HepG2 (cell line): ENCODE data around the gene LAMC1. TPM values are rescaled to one million over a fixed set of nuclear protein-coding genes. Genes with fewer than 3 reads are reported as not detected.

ENCODE experiments used
- GTF3A ChIP-seq: sonication (generic); formaldehyde crosslinking; conservative IDR thresholded peaks from 2 replicates; pipeline ENCODE4 v1.4.0; 2020; ENCODE audit warnings: mild to moderate bottlenecking, missing genetic modification reagents
- HOXA9 ChIP-seq: sonication (generic); formaldehyde crosslinking; IDR thresholded peaks from 2 replicates; pipeline ENCODE4 v1.8.1; 2022; ENCODE audit warnings: missing genetic modification reagents, mild to moderate bottlenecking, moderate library complexity, borderline replicate concordance
- MIER2 ChIP-seq: IDR thresholded peaks from 2 replicates; pipeline ENCODE4 v1.6.1; 2016; ENCODE audit warnings: missing biosample characterization, missing genetic modification reagents
- RFX3 ChIP-seq: IDR thresholded peaks from 2 replicates; pipeline ENCODE4 v1.6.1; 2016; ENCODE audit warnings: missing biosample characterization, missing genetic modification reagents
- ZNF292 ChIP-seq: sonication (generic); formaldehyde crosslinking; IDR thresholded peaks from 2 replicates; pipeline ENCODE4 v1.8.1; 2022; ENCODE audit warnings: mild to moderate bottlenecking, low read depth, missing genetic modification reagents, borderline replicate concordance
- ZNF383 ChIP-seq: sonication (generic); formaldehyde crosslinking; IDR thresholded peaks from 2 replicates; pipeline ENCODE4 v1.4.0; 2020; ENCODE audit warnings: missing genetic modification reagents, mild to moderate bottlenecking, borderline replicate concordance
- ZNF652 ChIP-seq: IDR thresholded peaks from 2 replicates; pipeline ENCODE4 v1.6.1; 2016; ENCODE audit warnings: low read depth, borderline replicate concordance
- ZNF879 ChIP-seq: sonication (generic); formaldehyde crosslinking; IDR thresholded peaks from 2 replicates; pipeline ENCODE4 v1.8.1; 2023; ENCODE audit warnings: missing genetic modification reagents
- polyA plus RNA-seq, 8 experiments: library from polyadenylated mRNA; depleted of rRNA in 3 of 8; stranded (reverse) in 7 of 8; unstranded in 1 of 8; fragments of >200 nt; fragmentation: Illumina TruSeq in 4 of 8; extraction: Trizol in 4 of 8; gene quantifications; 2 replicates each; pipeline versions ENCODE4 v1.2.1 to v1.2.3, GENCODE V29; 2011 to 2016; ENCODE audit warnings: low read depth in 4 of 8, missing spikeins in 1 of 8, mixed read lengths in 1 of 8; ENCODE audit not compliant: insufficient read depth in 1 of 8
- total RNA-seq, 5 experiments: library from RNA; depleted of rRNA; stranded (reverse); fragments of >200 nt; fragmentation: Illumina TruSeq; extraction: Trizol; gene quantifications; 2 replicates each; pipeline ENCODE4 v1.2.3, GENCODE V29; 2016; ENCODE audit warnings: low read depth in 1 of 5
- TF ChIP-seq, protein P1 (sequence below): sonication (generic); formaldehyde crosslinking; IDR thresholded peaks from 2 replicates; pipeline ENCODE4 v1.8.0; 2022; ENCODE audit warnings: mild to moderate bottlenecking, missing genetic modification reagents
- TF ChIP-seq, protein P2 (sequence below): sonication (generic); formaldehyde crosslinking; IDR thresholded peaks from 2 replicates; pipeline ENCODE4 v1.5.1; 2020; ENCODE audit warnings: missing genetic modification reagents, mild to moderate bottlenecking, borderline replicate concordance
- TF ChIP-seq, protein P3 (sequence below): sonication (generic); formaldehyde crosslinking; IDR thresholded peaks from 2 replicates; pipeline ENCODE4 v1.4.0; 2020; ENCODE audit warnings: low read depth, missing genetic modification reagents
- TF ChIP-seq, protein P4 (sequence below): sonication (generic); formaldehyde crosslinking; IDR thresholded peaks from 2 replicates; pipeline ENCODE4 v1.5.0; 2020; ENCODE audit warnings: mild to moderate bottlenecking, missing genetic modification reagents, borderline replicate concordance
- TF ChIP-seq, protein P5 (sequence below): sonication (generic); formaldehyde crosslinking; IDR thresholded peaks from 2 replicates; pipeline ENCODE4 v1.8.1; 2023; ENCODE audit warnings: mild to moderate bottlenecking, missing genetic modification reagents

LAMC1 gene
- total and polyA plus RNA-seq, 2 of the 13 experiments (the other 11 are each of a cell fraction or from before 2014, with no cell fraction given) = 58.5 to 137 TPM

DNA sequence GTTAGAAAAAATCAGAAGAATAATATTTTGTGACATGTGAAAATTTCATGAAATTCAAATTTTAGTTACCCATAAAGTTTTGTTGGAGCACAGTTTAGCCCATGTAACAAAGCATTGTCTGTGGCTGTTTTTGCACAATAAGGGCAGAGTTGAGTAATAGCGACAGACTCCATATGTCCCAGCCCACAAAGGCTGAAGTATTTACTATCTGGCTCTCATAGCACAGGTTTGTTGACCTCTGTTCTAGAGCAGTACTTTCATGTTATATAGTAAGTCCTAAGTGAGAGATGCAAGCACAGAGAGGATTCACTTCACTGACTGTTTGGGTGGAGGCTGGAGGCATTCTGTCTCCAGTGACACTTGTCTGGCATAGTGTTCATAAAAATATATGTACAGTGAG, 6.8 kb downstream of the LAMC1 start (continued):
- TF ChIP-seq, protein P1, sequence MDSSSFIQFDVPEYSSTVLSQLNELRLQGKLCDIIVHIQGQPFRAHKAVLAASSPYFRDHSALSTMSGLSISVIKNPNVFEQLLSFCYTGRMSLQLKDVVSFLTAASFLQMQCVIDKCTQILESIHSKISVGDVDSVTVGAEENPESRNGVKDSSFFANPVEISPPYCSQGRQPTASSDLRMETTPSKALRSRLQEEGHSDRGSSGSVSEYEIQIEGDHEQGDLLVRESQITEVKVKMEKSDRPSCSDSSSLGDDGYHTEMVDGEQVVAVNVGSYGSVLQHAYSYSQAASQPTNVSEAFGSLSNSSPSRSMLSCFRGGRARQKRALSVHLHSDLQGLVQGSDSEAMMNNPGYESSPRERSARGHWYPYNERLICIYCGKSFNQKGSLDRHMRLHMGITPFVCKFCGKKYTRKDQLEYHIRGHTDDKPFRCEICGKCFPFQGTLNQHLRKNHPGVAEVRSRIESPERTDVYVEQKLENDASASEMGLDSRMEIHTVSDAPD (CRISPR knock-in tag) = no peak
- TF ChIP-seq RFX3 (CRISPR knock-in tag) = no peak
- TF ChIP-seq, protein P2, sequence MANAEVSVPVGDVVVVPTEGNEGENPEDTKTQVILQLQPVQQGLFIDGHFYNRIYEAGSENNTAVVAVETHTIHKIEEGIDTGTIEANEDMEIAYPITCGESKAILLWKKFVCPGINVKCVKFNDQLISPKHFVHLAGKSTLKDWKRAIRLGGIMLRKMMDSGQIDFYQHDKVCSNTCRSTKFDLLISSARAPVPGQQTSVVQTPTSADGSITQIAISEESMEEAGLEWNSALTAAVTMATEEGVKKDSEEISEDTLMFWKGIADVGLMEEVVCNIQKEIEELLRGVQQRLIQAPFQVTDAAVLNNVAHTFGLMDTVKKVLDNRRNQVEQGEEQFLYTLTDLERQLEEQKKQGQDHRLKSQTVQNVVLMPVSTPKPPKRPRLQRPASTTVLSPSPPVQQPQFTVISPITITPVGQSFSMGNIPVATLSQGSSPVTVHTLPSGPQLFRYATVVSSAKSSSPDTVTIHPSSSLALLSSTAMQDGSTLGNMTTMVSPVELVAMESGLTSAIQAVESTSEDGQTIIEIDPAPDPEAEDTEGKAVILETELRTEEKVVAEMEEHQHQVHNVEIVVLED (CRISPR knock-in tag) = no peak
- TF ChIP-seq HOXA9 (CRISPR knock-in tag) = no peak
- TF ChIP-seq, protein P3, sequence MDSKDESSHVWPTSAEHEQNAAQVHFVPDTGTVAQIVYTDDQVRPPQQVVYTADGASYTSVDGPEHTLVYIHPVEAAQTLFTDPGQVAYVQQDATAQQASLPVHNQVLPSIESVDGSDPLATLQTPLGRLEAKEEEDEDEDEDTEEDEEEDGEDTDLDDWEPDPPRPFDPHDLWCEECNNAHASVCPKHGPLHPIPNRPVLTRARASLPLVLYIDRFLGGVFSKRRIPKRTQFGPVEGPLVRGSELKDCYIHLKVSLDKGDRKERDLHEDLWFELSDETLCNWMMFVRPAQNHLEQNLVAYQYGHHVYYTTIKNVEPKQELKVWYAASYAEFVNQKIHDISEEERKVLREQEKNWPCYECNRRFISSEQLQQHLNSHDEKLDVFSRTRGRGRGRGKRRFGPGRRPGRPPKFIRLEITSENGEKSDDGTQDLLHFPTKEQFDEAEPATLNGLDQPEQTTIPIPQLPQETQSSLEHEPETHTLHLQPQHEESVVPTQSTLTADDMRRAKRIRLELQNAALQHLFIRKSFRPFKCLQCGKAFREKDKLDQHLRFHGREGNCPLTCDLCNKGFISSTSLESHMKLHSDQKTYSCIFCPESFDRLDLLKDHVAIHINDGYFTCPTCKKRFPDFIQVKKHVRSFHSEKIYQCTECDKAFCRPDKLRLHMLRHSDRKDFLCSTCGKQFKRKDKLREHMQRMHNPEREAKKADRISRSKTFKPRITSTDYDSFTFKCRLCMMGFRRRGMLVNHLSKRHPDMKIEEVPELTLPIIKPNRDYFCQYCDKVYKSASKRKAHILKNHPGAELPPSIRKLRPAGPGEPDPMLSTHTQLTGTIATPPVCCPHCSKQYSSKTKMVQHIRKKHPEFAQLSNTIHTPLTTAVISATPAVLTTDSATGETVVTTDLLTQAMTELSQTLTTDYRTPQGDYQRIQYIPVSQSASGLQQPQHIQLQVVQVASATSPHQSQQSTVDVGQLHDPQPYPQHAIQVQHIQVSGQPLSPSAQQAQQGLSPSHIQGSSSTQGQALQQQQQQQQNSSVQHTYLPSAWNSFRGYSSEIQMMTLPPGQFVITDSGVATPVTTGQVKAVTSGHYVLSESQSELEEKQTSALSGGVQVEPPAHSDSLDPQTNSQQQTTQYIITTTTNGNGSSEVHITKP (CRISPR knock-in tag) = peak; percentile 74
- TF ChIP-seq ZNF652 (CRISPR knock-in tag) = peak; percentile 41; the same call in 1 of the 2 replicates
- TF ChIP-seq ZNF292 = peak; percentile 84; the same call in 1 of the 2 replicates
- TF ChIP-seq ZNF383 (CRISPR knock-in tag) = no peak
- TF ChIP-seq MIER2 (CRISPR knock-in tag) = peak; percentile 69; the same call in 1 of the 2 replicates
- TF ChIP-seq GTF3A (CRISPR knock-in tag) = no peak
- TF ChIP-seq, protein P4, sequence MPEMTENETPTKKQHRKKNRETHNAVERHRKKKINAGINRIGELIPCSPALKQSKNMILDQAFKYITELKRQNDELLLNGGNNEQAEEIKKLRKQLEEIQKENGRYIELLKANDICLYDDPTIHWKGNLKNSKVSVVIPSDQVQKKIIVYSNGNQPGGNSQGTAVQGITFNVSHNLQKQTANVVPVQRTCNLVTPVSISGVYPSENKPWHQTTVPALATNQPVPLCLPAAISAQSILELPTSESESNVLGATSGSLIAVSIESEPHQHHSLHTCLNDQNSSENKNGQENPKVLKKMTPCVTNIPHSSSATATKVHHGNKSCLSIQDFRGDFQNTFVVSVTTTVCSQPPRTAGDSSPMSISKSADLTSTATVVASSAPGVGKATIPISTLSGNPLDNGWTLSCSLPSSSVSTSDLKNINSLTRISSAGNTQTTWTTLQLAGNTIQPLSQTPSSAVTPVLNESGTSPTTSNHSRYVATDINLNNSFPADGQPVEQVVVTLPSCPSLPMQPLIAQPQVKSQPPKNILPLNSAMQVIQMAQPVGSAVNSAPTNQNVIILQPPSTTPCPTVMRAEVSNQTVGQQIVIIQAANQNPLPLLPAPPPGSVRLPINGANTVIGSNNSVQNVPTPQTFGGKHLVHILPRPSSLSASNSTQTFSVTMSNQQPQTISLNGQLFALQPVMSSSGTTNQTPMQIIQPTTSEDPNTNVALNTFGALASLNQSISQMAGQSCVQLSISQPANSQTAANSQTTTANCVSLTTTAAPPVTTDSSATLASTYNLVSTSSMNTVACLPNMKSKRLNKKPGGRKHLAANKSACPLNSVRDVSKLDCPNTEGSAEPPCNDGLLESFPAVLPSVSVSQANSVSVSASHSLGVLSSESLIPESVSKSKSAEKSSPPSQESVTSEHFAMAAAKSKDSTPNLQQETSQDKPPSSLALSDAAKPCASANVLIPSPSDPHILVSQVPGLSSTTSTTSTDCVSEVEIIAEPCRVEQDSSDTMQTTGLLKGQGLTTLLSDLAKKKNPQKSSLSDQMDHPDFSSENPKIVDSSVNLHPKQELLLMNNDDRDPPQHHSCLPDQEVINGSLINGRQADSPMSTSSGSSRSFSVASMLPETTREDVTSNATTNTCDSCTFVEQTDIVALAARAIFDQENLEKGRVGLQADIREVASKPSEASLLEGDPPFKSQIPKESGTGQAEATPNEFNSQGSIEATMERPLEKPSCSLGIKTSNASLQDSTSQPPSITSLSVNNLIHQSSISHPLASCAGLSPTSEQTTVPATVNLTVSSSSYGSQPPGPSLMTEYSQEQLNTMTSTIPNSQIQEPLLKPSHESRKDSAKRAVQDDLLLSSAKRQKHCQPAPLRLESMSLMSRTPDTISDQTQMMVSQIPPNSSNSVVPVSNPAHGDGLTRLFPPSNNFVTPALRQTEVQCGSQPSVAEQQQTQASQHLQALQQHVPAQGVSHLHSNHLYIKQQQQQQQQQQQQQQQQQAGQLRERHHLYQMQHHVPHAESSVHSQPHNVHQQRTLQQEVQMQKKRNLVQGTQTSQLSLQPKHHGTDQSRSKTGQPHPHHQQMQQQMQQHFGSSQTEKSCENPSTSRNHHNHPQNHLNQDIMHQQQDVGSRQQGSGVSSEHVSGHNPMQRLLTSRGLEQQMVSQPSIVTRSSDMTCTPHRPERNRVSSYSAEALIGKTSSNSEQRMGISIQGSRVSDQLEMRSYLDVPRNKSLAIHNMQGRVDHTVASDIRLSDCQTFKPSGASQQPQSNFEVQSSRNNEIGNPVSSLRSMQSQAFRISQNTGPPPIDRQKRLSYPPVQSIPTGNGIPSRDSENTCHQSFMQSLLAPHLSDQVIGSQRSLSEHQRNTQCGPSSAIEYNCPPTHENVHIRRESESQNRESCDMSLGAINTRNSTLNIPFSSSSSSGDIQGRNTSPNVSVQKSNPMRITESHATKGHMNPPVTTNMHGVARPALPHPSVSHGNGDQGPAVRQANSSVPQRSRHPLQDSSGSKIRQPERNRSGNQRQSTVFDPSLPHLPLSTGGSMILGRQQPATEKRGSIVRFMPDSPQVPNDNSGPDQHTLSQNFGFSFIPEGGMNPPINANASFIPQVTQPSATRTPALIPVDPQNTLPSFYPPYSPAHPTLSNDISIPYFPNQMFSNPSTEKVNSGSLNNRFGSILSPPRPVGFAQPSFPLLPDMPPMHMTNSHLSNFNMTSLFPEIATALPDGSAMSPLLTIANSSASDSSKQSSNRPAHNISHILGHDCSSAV (CRISPR knock-in tag) = no peak
- TF ChIP-seq ZNF879 (CRISPR knock-in tag) = no peak
- TF ChIP-seq, protein P5, sequence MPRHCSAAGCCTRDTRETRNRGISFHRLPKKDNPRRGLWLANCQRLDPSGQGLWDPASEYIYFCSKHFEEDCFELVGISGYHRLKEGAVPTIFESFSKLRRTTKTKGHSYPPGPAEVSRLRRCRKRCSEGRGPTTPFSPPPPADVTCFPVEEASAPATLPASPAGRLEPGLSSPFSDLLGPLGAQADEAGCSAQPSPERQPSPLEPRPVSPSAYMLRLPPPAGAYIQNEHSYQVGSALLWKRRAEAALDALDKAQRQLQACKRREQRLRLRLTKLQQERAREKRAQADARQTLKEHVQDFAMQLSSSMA (CRISPR knock-in tag) = no peak
